MCF 10A (cell line): Measurements from ENCODE around the gene ALPP. TPM values are rescaled to one million over a fixed set of nuclear protein-coding genes. Genes with fewer than 3 reads are reported as not detected.

Experiments
- BruUV-seq: library from RNA; stranded (reverse); fragments of 400-500 nt; replicated peaks from 2 replicates; lab custom pipeline; 2021; lab: Mats Ljungman, UMichigan
- CTCF ChIA-PET: fragments of 300-600 bp; sonication (Branson Sonifier 250); formaldehyde crosslinking; extraction: SDS; loops from one replicate; lab custom pipeline; 2021; ENCODE audit warnings: antibody characterized with exemption, inconsistent platforms; lab: Yijun Ruan, JAX
- POLR2A ChIA-PET: fragments of 300-600, 350-650 bp; sonication (Branson Sonifier 250); formaldehyde crosslinking; extraction: SDS; loops from one replicate; lab custom pipeline; 2020; ENCODE audit warnings: antibody characterized with exemption, inconsistent platforms; lab: Yijun Ruan, JAX
- DNase-seq: peaks from one replicate; pipeline ENCODE4 v3.0.0-alpha.2; 2018; ENCODE audit not compliant: unreplicated experiment
- H3K27ac Mint-ChIP-seq: one replicate; pipeline ENCODE4 v1.8.0; 2022; ENCODE audit warnings: mild to moderate bottlenecking, low read depth, mixed read lengths; ENCODE audit not compliant: unreplicated experiment
- H3K27me3 Mint-ChIP-seq: one replicate; pipeline ENCODE4 v1.8.0; 2022; ENCODE audit warnings: mixed read lengths; ENCODE audit not compliant: insufficient read depth, unreplicated experiment
- H3K36me3 Mint-ChIP-seq: one replicate; pipeline ENCODE4 v1.8.0; 2022; ENCODE audit warnings: mild to moderate bottlenecking, moderate library complexity, mixed read lengths; ENCODE audit not compliant: insufficient read depth, unreplicated experiment
- H3K4me1 Mint-ChIP-seq: one replicate; pipeline ENCODE4 v1.8.0; 2022; ENCODE audit warnings: mixed read lengths; ENCODE audit not compliant: insufficient read depth, unreplicated experiment
- H3K4me3 Mint-ChIP-seq: one replicate; pipeline ENCODE4 v1.8.0; 2022; ENCODE audit warnings: mild to moderate bottlenecking, moderate library complexity, mixed read lengths; ENCODE audit not compliant: unreplicated experiment
- H3K9me3 Mint-ChIP-seq: one replicate; pipeline ENCODE4 v1.8.0; 2022; ENCODE audit warnings: mixed read lengths; ENCODE audit not compliant: unreplicated experiment
- intact Hi-C: fragments of 100-400 bp; cut with micrococcal nuclease; formaldehyde crosslinking; loops from 2 replicates; pipeline ENCODE4 v1.14.1; 2022
- total RNA-seq: library from RNA; stranded (reverse); gene quantifications from 2 replicates; pipeline ENCODE4 v1.2.3, GENCODE V29; 2022
- TF ChIP-seq, protein P1 (sequence below): fragments of 200-600 bp; IDR thresholded peaks from one replicate; pipeline ENCODE4 v1.8.0; 2022; ENCODE audit warnings: antibody characterized with exemption, mild to moderate bottlenecking; ENCODE audit not compliant: unreplicated experiment

The ALPP gene
- total RNA-seq, 1 experiment from 2014 or later = 0.35 TPM

DNA sequence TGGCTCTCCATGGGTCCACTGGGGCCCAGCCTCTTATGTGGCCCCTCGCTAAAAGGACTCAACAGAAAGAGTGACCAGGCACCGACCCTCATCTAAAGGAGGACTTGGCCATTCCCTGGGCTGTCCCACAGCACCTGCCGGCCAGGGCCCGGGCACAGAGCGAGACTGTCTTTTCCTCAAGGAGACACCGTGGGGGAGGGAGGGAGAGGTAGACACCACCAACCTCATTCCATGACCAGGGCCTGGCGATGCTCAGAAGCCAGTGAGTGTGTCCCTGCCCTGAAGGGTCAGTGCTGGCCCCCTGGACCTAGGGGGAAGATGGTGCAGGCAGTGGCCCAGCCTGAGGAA, 39.8 kb upstream of the ALPP start:
- Mint-ChIP-seq H3K27ac (no peak overlapping the region), H3K27me3 (no peaks in the 10 kb centered on the region), H3K4me1 (no peaks in the 10 kb centered on the region), H3K9me3 (no peaks in the 10 kb centered on the region), H3K4me3 (no peak overlapping the region), H3K36me3 (peaks cover 12% of the 10 kb centered on the region)
- CTCF ChIA-PET = interaction anchor here (0.7 to 1.5 kb wide), 3 partner anchors 98 to 108 kb away, joined by 3 to 7 read pairs (median 3); no protein-coding TSS in a partner anchor
- intact Hi-C loops = no loop called here
- TF ChIP-seq, protein P1, sequence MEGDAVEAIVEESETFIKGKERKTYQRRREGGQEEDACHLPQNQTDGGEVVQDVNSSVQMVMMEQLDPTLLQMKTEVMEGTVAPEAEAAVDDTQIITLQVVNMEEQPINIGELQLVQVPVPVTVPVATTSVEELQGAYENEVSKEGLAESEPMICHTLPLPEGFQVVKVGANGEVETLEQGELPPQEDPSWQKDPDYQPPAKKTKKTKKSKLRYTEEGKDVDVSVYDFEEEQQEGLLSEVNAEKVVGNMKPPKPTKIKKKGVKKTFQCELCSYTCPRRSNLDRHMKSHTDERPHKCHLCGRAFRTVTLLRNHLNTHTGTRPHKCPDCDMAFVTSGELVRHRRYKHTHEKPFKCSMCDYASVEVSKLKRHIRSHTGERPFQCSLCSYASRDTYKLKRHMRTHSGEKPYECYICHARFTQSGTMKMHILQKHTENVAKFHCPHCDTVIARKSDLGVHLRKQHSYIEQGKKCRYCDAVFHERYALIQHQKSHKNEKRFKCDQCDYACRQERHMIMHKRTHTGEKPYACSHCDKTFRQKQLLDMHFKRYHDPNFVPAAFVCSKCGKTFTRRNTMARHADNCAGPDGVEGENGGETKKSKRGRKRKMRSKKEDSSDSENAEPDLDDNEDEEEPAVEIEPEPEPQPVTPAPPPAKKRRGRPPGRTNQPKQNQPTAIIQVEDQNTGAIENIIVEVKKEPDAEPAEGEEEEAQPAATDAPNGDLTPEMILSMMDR = no peak
- DNase-seq = no peak
- BruUV-seq = no TSS peak
- POLR2A ChIA-PET = no interaction called here

DNA sequence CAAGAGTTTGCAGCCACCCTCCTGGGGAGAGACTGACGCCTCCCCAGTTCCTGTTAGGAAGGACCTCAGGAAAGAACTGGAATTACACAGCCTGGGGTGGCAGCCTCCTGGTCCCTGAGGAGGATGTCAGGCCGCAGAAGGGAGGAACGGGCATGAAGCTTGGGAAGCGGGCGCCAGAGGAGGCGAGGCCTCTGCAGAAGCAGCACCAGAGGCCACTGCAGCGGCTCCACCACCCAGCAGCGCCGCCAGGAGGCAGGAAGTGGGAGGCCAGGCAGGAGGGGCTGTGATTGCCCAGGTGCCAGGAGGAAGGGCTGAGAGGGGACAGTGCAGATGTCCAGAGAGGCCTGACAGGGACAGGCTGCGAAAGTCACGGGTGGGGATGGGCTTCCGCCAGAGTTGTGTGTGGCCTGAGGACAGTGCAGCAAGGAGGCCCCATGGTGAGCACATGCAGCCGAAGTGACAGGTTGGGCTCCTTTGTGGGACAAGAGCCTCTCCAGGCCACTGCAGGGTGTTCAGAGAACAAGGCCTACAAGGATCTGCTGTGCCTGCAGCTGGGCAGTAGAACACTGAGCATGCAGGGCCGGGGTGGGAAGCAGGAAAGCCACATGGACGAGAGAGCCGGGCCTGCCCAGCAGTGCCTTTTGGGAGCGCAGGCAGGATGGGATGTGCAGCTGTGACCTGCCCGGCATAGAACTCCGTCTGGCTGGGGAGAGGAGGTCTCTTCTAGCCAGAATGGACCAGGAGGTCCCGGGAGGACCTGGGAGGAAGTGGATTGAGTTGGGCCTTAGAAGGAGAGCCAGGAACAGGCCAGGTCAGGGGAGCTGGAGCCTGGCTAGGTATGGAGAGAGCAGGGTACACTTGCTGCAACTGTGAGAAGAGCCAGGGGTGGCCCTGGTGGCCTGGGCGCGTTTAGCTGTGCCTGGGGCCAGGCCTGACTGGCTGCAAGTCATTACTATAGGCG, 39.1 kb upstream of the ALPP start:
- BruUV-seq = no TSS peak
- CTCF ChIA-PET = interaction anchor here (0.7 to 1.5 kb wide), 3 partner anchors 13 to 100 kb away, joined by 3 to 7 read pairs (median 6); no protein-coding TSS in a partner anchor
- Mint-ChIP-seq H3K4me3 (no peak overlapping the region), H3K27ac (no peak overlapping the region), H3K36me3 (peaks cover 12% of the 10 kb centered on the region), H3K4me1 (no peaks in the 10 kb centered on the region), H3K27me3 (no peaks in the 10 kb centered on the region), H3K9me3 (no peaks in the 10 kb centered on the region)
- POLR2A ChIA-PET = no interaction called here
- intact Hi-C loops = no loop called here
- DNase-seq = no peak
- TF ChIP-seq, protein P1 = no peak

DNA sequence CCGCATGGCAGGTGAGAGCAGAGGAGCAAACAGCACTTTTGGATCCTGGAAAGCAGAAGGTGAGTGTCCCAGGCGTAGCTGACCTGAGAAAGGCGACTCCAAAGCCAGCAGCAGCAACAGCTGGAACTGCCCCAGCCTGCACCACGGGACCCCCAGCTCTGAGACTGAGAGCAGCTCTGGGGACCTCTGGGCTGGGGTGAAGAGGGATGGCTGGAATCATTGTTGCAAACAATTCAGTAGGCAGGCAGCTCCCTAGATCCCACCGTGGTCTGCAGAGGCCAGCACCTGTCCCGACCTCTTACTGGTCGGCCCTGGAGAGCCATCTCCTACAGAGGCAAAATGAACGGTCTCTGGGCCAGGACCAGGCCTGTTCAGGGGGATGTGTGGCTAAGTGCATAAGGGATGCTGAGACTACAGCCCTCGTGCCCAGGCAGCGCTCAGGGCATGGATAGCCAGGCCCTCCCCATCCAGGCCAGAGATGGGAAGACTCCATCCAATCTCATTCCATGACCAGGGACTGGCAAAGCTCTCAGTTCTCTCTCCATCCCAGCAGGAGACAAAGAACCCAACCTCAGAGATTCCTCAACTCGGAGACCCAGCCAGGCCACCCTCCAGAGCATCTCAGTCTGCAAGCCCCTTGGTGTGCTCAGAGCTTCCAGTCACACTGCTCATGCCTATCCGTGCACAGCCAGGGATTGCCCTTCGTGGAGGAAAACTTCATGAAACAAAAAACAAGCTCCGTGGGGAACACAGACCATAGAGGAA, 38.2 kb upstream of the ALPP start:
- Mint-ChIP-seq H3K27me3 (no peaks in the 10 kb centered on the region), H3K4me3 (no peak overlapping the region), H3K36me3 (peaks cover 12% of the 10 kb centered on the region), H3K9me3 (no peaks in the 10 kb centered on the region), H3K4me1 (no peaks in the 10 kb centered on the region), H3K27ac (peak overlapping the region; percentile 63)
- CTCF ChIA-PET = interaction anchor here (0.6 to 1.5 kb wide), 4 partner anchors 14 to 439 kb away, joined by 3 to 7 read pairs (median 5); no protein-coding TSS in a partner anchor
- intact Hi-C loops = no loop called here
- POLR2A ChIA-PET = no interaction called here
- no TSS peak for BruUV-seq
- TF ChIP-seq, protein P1 = no peak
- no peak for DNase-seq
